Right lung (tissue), 5 donors: Measurements from ENCODE around the gene SECISBP2. TPM values are rescaled to one million over a fixed set of nuclear protein-coding genes. Genes with fewer than 3 reads are reported as not detected.
"Not testable (repeated sequence)": the region's sequence is repeated elsewhere in the genome, so short reads cannot be mapped to it uniquely, and the experiment has no call there.

Experiments used
- DNase-seq, 2 donors: peaks; one replicate each; pipeline ENCODE4 v3.0.0-alpha.2; 2013
- polyA plus RNA-seq, 5 donors: library from polyadenylated mRNA; unstranded; fragments of 120-200 nt; gene quantifications; one replicate each; pipeline versions ENCODE4 v1.2.1 to v1.2.3, GENCODE V29; 2013; ENCODE audit warnings: inconsistent platforms in 1 of 5, low replicate concordance in 1 of 5; ENCODE audit not compliant: insufficient read length in 5 of 5, insufficient read depth in 1 of 5

Gene SECISBP2
- polyA plus RNA-seq, 5 donors, result 71.7 to 96.4 (median 87.3) TPM

- no peak for DNase-seq
These were observed 12.4 kb upstream of the SECISBP2 start for GRCh38 chr9:89305868-89306267.

GRCh38 chr9:89309166-89309565 lies 9.1 kb upstream of the SECISBP2 start:
- DNase-seq, result no peak

GRCh38 chr9:89309608-89310474 lies 8.5 kb upstream of the SECISBP2 start:
- peak; percentile 9 to 10 for DNase-seq

- peak; percentile 100 for DNase-seq
These were observed 7.6 kb upstream of the SECISBP2 start, which contains the start of gene CKS2 for GRCh38 chr9:89310475-89311345. TSS of gene CKS2 (plus strand) at chr9:89311195. CDS start at chr9:89311293, 98 bp downstream.

- DNase-seq, result peak; percentile 12 to 20
These were observed 6.7 kb upstream of the SECISBP2 start for GRCh38 chr9:89311346-89312221.

- peak; percentile 34 to 58 for DNase-seq
These were observed 6.1 kb upstream of the SECISBP2 start for GRCh38 chr9:89312222-89312571.

- DNase-seq, result no peak
These were observed 4.5 kb upstream of the SECISBP2 start for GRCh38 chr9:89313842-89314241.

GRCh38 chr9:89314955-89315354 lies 3.3 kb upstream of the SECISBP2 start:
- no peak for DNase-seq

GRCh38 chr9:89315482-89315881 lies 2.8 kb upstream of the SECISBP2 start:
- no peak for DNase-seq

- no peak for DNase-seq
These were observed 1.0 kb upstream of the SECISBP2 start for GRCh38 chr9:89317282-89317681.

GRCh38 chr9:89319015-89319905 lies 960 bp downstream of the SECISBP2 start:
- peak; percentile 11 to 23 for DNase-seq

- DNase-seq, result no peak
These were observed 5.1 kb downstream of the SECISBP2 start for GRCh38 chr9:89323390-89323789.

- DNase-seq, result no peak
These were observed 7.4 kb downstream of the SECISBP2 start for GRCh38 chr9:89325733-89326132.

GRCh38 chr9:89328064-89328463 lies 9.8 kb downstream of the SECISBP2 start:
- DNase-seq, result no peak

- DNase-seq, result no peak
These were observed 11.6 kb downstream of the SECISBP2 start for GRCh38 chr9:89329917-89330316.

GRCh38 chr9:89330513-89330912 lies 12.2 kb downstream of the SECISBP2 start:
- DNase-seq, result no peak

- no peak for DNase-seq
These were observed 21.5 kb downstream of the SECISBP2 start for GRCh38 chr9:89339807-89340206.

- no peak for DNase-seq
These were observed 22.0 kb downstream of the SECISBP2 start for GRCh38 chr9:89340332-89340731.

GRCh38 chr9:89342213-89342612 lies 23.9 kb downstream of the SECISBP2 start:
- DNase-seq, result no peak

- no peak for DNase-seq
These were observed 24.6 kb downstream of the SECISBP2 start for GRCh38 chr9:89342948-89343347.

- not testable (repeated sequence) for DNase-seq
These were observed 25.5 kb downstream of the SECISBP2 start for GRCh38 chr9:89343812-89344211.
